ENCODE data around the gene EPS15.

DNA sequence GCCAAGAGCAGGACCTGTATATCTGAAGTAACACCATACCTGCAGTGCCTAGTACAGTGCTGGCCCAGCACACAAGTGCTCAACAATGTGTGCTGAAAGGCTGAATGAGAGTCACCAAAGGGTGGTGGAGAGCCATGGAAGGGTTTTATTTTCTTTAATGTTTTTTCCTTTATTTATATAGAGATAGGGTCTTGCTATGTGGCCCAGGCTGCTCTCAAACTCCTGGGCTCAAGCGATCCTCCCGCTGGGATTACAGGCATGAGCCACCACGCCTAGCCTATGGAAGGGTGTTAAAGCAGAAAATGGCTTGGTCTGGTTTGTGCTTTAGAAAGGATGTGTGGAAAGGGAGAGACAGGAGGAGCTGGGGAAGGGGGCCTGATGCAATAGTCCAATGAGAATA, 175.4 kb downstream of the EPS15 start:
- TF ChIP-seq POLR2A (IDR thresholded peaks at IDR 0.05; ENCODE audit: low read length), result no peak
- TF ChIP-seq GATA1 (IDR thresholded peaks at IDR 0.05; ENCODE audit: low read depth, low read length), result no peak
